HUDEP-2 (cell line): Measurements from ENCODE around the gene FCHO2.

Source experiments
- DNase-seq, 76 experiments: peaks; one replicate each; lab custom pipeline; 2025; ENCODE audit not compliant: unreplicated experiment in 76 of 76; lab: John Stamatoyannopoulos, UW

Gene FCHO2

GRCh38 chr5:73027361-73027760 is 71.5 kb downstream of the FCHO2 start:
- DNase-seq = no peak

GRCh38 chr5:73027816-73028215 is 72.0 kb downstream of the FCHO2 start:
- DNase-seq = no peak

- no peak for DNase-seq
Measured at GRCh38 chr5:73028991-73029595, 73.3 kb downstream of the FCHO2 start.

GRCh38 chr5:73030531-73030930 is 74.7 kb downstream of the FCHO2 start:
- DNase-seq = no peak

GRCh38 chr5:73030995-73031394 is 75.2 kb downstream of the FCHO2 start:
- no peak for DNase-seq

- DNase-seq = peak in 48 of 76 experiments; percentile 1 to 72 (median 20)
Measured at GRCh38 chr5:73031839-73032238, 76.0 kb downstream of the FCHO2 start.

GRCh38 chr5:73032635-73033034 is 76.8 kb downstream of the FCHO2 start:
- no peak for DNase-seq

- DNase-seq = no peak
Measured at GRCh38 chr5:73037545-73037944, 81.7 kb downstream of the FCHO2 start.

GRCh38 chr5:73039082-73039481 is 83.2 kb downstream of the FCHO2 start:
- peak in 3 of 76 experiments; percentile 2 to 19 (median 3) for DNase-seq

- no peak for DNase-seq
Measured at GRCh38 chr5:73042993-73043392, 87.2 kb downstream of the FCHO2 start.

GRCh38 chr5:73044546-73044945 is 88.7 kb downstream of the FCHO2 start:
- no peak for DNase-seq

GRCh38 chr5:73045623-73046022 is 89.8 kb downstream of the FCHO2 start:
- no peak for DNase-seq

- DNase-seq = no peak
Measured at GRCh38 chr5:73061593-73061992, 105.8 kb downstream of the FCHO2 start.

- DNase-seq = no peak
Measured at GRCh38 chr5:73066466-73066865, 110.6 kb downstream of the FCHO2 start.

GRCh38 chr5:73067213-73067612 is 111.4 kb downstream of the FCHO2 start:
- no peak for DNase-seq

- no peak for DNase-seq
Measured at GRCh38 chr5:73081093-73081492, 125.3 kb downstream of the FCHO2 start.

GRCh38 chr5:73088026-73088425 is 132.2 kb downstream of the FCHO2 start:
- DNase-seq = no peak

- peak in 55 of 76 experiments; percentile 3 to 71 (median 32) for DNase-seq
Measured at GRCh38 chr5:73093943-73094342, 138.1 kb downstream of the FCHO2 start.

GRCh38 chr5:73094415-73094814 is 138.6 kb downstream of the FCHO2 start:
- DNase-seq = no peak

- DNase-seq = peak in 10 of 76 experiments; percentile 4 to 41 (median 19)
Measured at GRCh38 chr5:73095564-73096238, 139.9 kb downstream of the FCHO2 start.

- DNase-seq = no peak
Measured at GRCh38 chr5:73096239-73096575, 140.4 kb downstream of the FCHO2 start.

GRCh38 chr5:73097740-73098139 is 141.9 kb downstream of the FCHO2 start:
- no peak for DNase-seq

- no peak for DNase-seq
Measured at GRCh38 chr5:73100109-73100508, 144.3 kb downstream of the FCHO2 start.
